Stimulated activated CD8-positive, alpha-beta memory T cell treated with anti-CD3 and anti-CD28 coated beads, Interleukin-4, amount 100 ng/mL, for 48 hours (primary cell): Measurements from ENCODE around the gene PHC2.
"Not testable (repeated sequence)": the region's sequence is repeated elsewhere in the genome, so short reads cannot be mapped to it uniquely, and the experiment has no call there.

ENCODE experiments used
- DNase-seq: peaks from one replicate; pipeline ENCODE4 v3.0.0-alpha.2; 2020

Gene PHC2

GRCh38 chr1:33305016-33305415 lies 125.9 kb downstream of the PHC2 start:
- DNase-seq: no peak

GRCh38 chr1:33302325-33302724 lies 128.6 kb downstream of the PHC2 start:
- peak; percentile 40 for DNase-seq

- DNase-seq: no peak
Observed at GRCh38 chr1:33301273-33301984, 129.5 kb downstream of the PHC2 start.

GRCh38 chr1:33300673-33301072 lies 130.2 kb downstream of the PHC2 start:
- no peak for DNase-seq

- no peak for DNase-seq
Observed at GRCh38 chr1:33299461-33300155, 131.3 kb downstream of the PHC2 start.

- peak; percentile 81 for DNase-seq
Observed at GRCh38 chr1:33298623-33299277, 132.1 kb downstream of the PHC2 start.

- no peak for DNase-seq
Observed at GRCh38 chr1:33297911-33298622, 132.8 kb downstream of the PHC2 start.

GRCh38 chr1:33296824-33297223 lies 134.1 kb downstream of the PHC2 start:
- no peak for DNase-seq

GRCh38 chr1:33296082-33296458 lies 134.8 kb downstream of the PHC2 start:
- DNase-seq: no peak

- DNase-seq: peak; percentile 96
Observed at GRCh38 chr1:33295450-33296081, 135.3 kb downstream of the PHC2 start.

GRCh38 chr1:33295023-33295422 lies 135.9 kb downstream of the PHC2 start:
- no peak for DNase-seq

- DNase-seq: no peak
Observed at GRCh38 chr1:33294071-33295010, 136.6 kb downstream of the PHC2 start.

- DNase-seq: no peak
Observed at GRCh38 chr1:33292726-33293340, 138.1 kb downstream of the PHC2 start.

GRCh38 chr1:33290615-33291014 lies 140.3 kb downstream of the PHC2 start:
- not testable (repeated sequence) for DNase-seq

GRCh38 chr1:33289858-33290154 lies 141.1 kb downstream of the PHC2 start:
- no peak for DNase-seq

- no peak for DNase-seq
Observed at GRCh38 chr1:33288976-33289857, 141.7 kb downstream of the PHC2 start.

GRCh38 chr1:33287317-33287716 lies 143.6 kb downstream of the PHC2 start:
- no peak for DNase-seq

GRCh38 chr1:33286451-33287185 lies 144.3 kb downstream of the PHC2 start:
- DNase-seq: no peak

- DNase-seq: no peak
Observed at GRCh38 chr1:33284049-33284448, 146.8 kb downstream of the PHC2 start.

GRCh38 chr1:33282791-33283190 lies 148.1 kb downstream of the PHC2 start:
- no peak for DNase-seq
